Muscle of back (tissue), 11 donors: ENCODE results near the gene NAP1L4. TPM values are rescaled to one million over a fixed set of nuclear protein-coding genes. Genes with fewer than 3 reads are reported as not detected.
A peak's percentile ranks its signal among the peaks of the same experiment; 100 is the strongest.
"Not testable (repeated sequence)": the region's sequence is repeated elsewhere in the genome, so short reads cannot be mapped to it uniquely, and the experiment has no call there.

Experiments
- DNase-seq, 3 donors: peaks; one replicate each; pipeline versions ENCODE4 v3.0.0 to v3.0.0-alpha.2; 2013
- polyA plus RNA-seq, 10 donors: library from polyadenylated mRNA; unstranded; fragments of 120-200 nt; gene quantifications; one replicate each; pipeline ENCODE4 v1.2.1, GENCODE V29; 2013; ENCODE audit not compliant: insufficient read length in 10 of 10

Gene NAP1L4
- polyA plus RNA-seq, 10 donors, result 95.8 to 147 (median 120) TPM

- no peak for DNase-seq
Observed at GRCh38 chr11:2911785-2912391, 80.2 kb downstream of the NAP1L4 start.

- DNase-seq, result no peak
Observed at GRCh38 chr11:2911088-2911784, 80.9 kb downstream of the NAP1L4 start.

- DNase-seq, result no peak
Observed at GRCh38 chr11:2910401-2910955, 81.7 kb downstream of the NAP1L4 start.

GRCh38 chr11:2909133-2909902, 82.8 kb downstream of the NAP1L4 start:
- DNase-seq, result no peak

- DNase-seq, result no peak
Observed at GRCh38 chr11:2908130-2908529, 84.0 kb downstream of the NAP1L4 start.

GRCh38 chr11:2905299-2905698, 86.8 kb downstream of the NAP1L4 start:
- DNase-seq, result not testable (repeated sequence)

GRCh38 chr11:2904153-2905052, 87.7 kb downstream of the NAP1L4 start:
- DNase-seq, result no peak

- no peak for DNase-seq
Observed at GRCh38 chr11:2903672-2904011, 88.5 kb downstream of the NAP1L4 start.

GRCh38 chr11:2902784-2903671, 89.1 kb downstream of the NAP1L4 start:
- no peak for DNase-seq

GRCh38 chr11:2901854-2902783, 90.0 kb downstream of the NAP1L4 start:
- peak; percentile 83 to 92 (median 87) for DNase-seq

- DNase-seq, result no peak
Observed at GRCh38 chr11:2901196-2901796, 90.8 kb downstream of the NAP1L4 start.

GRCh38 chr11:2899080-2899783, 92.9 kb downstream of the NAP1L4 start:
- no peak for DNase-seq

- peak in 1 of 3 donors; percentile 54 for DNase-seq
Observed at GRCh38 chr11:2898366-2899079, 93.6 kb downstream of the NAP1L4 start.

GRCh38 chr11:2897048-2897447, 95.1 kb downstream of the NAP1L4 start:
- DNase-seq, result no peak

GRCh38 chr11:2896047-2896446, 96.1 kb downstream of the NAP1L4 start:
- DNase-seq, result no peak
